HCT116 (cell line): Measurements from ENCODE around the gene MRPL41. TPM values are rescaled to one million over a fixed set of nuclear protein-coding genes. Genes with fewer than 3 reads are reported as not detected.

Experiments used
- ATAC-seq: fragments of 200-7000 bp; cut with Tn5 transposase; 2 replicates; pipeline ENCODE4 v1.9.1; 2020; ENCODE audit warnings: mild to moderate bottlenecking, moderate library complexity
- BruUV-seq: library from RNA; stranded (reverse); fragments of 400-500 nt; replicated peaks from 2 replicates; lab custom pipeline; 2021; lab: Mats Ljungman, UMichigan
- CTCF ChIA-PET: fragments of 300-600 bp; sonication (Branson Sonifier 250); formaldehyde crosslinking; loops from one replicate; lab custom pipeline; 2021; ENCODE audit warnings: antibody characterized with exemption; lab: Charles Lee
- POLR2A ChIA-PET: fragments of 300-600, 350-600 bp; sonication (Branson Sonifier 250); formaldehyde crosslinking; loops from one replicate; lab custom pipeline; 2021; ENCODE audit warnings: antibody characterized with exemption; lab: Charles Lee
- RAD21 ChIA-PET, 2 experiments: fragments of 300-600 bp; sonication (Branson Sonifier 250); formaldehyde crosslinking; loops; one replicate each; lab custom pipeline; 2023; ENCODE audit warnings: low total read pairs in 2 of 2; ENCODE audit not compliant: uncharacterized antibody in 2 of 2, unreplicated experiment in 2 of 2, low non-redundant PET in 1 of 2; lab: Charles Lee
- DNase-seq: peaks from one replicate; pipeline ENCODE4 v3.0.0-alpha.2; 2010; ENCODE audit warnings: low read depth, low spot score
- H2AFZ ChIP-seq: fragments of 200-600 bp; shearing (Covaris generic), sonication (generic); 2 replicates; pipeline ENCODE4 v1.6.1; 2017; ENCODE audit warnings: low read depth, mixed run types, mixed read lengths, antibody characterized with exemption, low read length; ENCODE audit not compliant: poor library complexity, severe bottlenecking
- H3K27ac ChIP-seq: 2 replicates; pipeline ENCODE4 v1.5.1; 2012; ENCODE audit warnings: low read depth, low read length
- H3K27me3 ChIP-seq: fragments of 200-600 bp; sonication (generic); 2 replicates; pipeline ENCODE4 v1.6.1; 2016; ENCODE audit warnings: mixed run types, low read length, mixed read lengths; ENCODE audit not compliant: insufficient read depth
- H3K36me3 ChIP-seq, 2 experiments: fragments of 200-500 bp in 1 of 2; fragments of 200-600 bp in 1 of 2; sonication (Bioruptor generic) in 1 of 2; sonication (generic) in 1 of 2; 2 replicates each; pipeline versions ENCODE4 v1.5.1 to v1.6.1; 2014 to 2016; ENCODE audit warnings: low read length in 2 of 2, inconsistent platforms in 1 of 2, mixed read lengths in 1 of 2, mixed run types in 1 of 2; ENCODE audit not compliant: insufficient read depth in 2 of 2, control insufficient read depth in 1 of 2
- H3K4me1 ChIP-seq, 2 experiments: fragments of 200-600 bp in 1 of 2; sonication (generic) in 1 of 2; 2 replicates each; pipeline versions ENCODE4 v1.5.1 to v1.6.1; 2012 to 2017; ENCODE audit warnings: low read length in 2 of 2, inconsistent platforms in 1 of 2, mild to moderate bottlenecking in 1 of 2, mixed read lengths in 1 of 2, mixed run types in 1 of 2, moderate library complexity in 1 of 2; ENCODE audit not compliant: insufficient read depth in 2 of 2, control insufficient read depth in 1 of 2
- H3K4me2 ChIP-seq: fragments of 200-600 bp; sonication (generic); 2 replicates; pipeline ENCODE4 v1.6.1; 2017; ENCODE audit warnings: mixed run types, low read length, mixed read lengths
- H3K4me3 ChIP-seq, 2 experiments: fragments of 200-600 bp in 1 of 2; sonication (generic) in 1 of 2; replicated peaks in 1 of 2; 2 replicates each; pipeline ENCODE4 v1.5.1; 2011 to 2016; ENCODE audit warnings: low read length in 2 of 2, control low read depth in 1 of 2, low read depth in 1 of 2, mild to moderate bottlenecking in 1 of 2, mixed read lengths in 1 of 2, mixed run types in 1 of 2
- H3K79me2 ChIP-seq: fragments of 200-600 bp; sonication (generic); 2 replicates; pipeline ENCODE4 v1.6.1; 2017; ENCODE audit warnings: mild to moderate bottlenecking, mixed run types, low read length, moderate library complexity, mixed read lengths; ENCODE audit not compliant: insufficient read depth
- H3K9ac ChIP-seq: fragments of 200-600 bp; sonication (generic); 2 replicates; pipeline ENCODE4 v1.6.1; 2016; ENCODE audit warnings: low read length, mixed read lengths
- H3K9me2 ChIP-seq: fragments of 200-600 bp; sonication (generic), shearing (Covaris generic); 2 replicates; pipeline ENCODE4 v1.6.1; 2017; ENCODE audit warnings: mixed run types, mild to moderate bottlenecking, moderate library complexity; ENCODE audit not compliant: insufficient read depth
- H3K9me3 ChIP-seq, 2 experiments: fragments of 200-500 bp in 1 of 2; fragments of 200-600 bp in 1 of 2; sonication (Bioruptor generic) in 1 of 2; sonication (generic) in 1 of 2; 2 replicates each; pipeline ENCODE4 v1.6.1; 2014 to 2017; ENCODE audit warnings: low read length in 2 of 2, mixed read lengths in 2 of 2, inconsistent platforms in 1 of 2, low read depth in 1 of 2, mild to moderate bottlenecking in 1 of 2, mixed run types in 1 of 2, moderate library complexity in 1 of 2; ENCODE audit not compliant: control insufficient read depth in 1 of 2, insufficient read depth in 1 of 2
- H4K20me1 ChIP-seq: fragments of 200-600 bp; sonication (generic), shearing (Covaris generic); 2 replicates; pipeline ENCODE4 v1.6.1; 2017; ENCODE audit warnings: mixed run types, mild to moderate bottlenecking, moderate library complexity; ENCODE audit not compliant: insufficient read depth
- CBX3 ChIP-seq: IDR thresholded peaks from 2 replicates; pipeline ENCODE4 v1.6.1; 2012; ENCODE audit warnings: low read depth
- CEBPB ChIP-seq: IDR thresholded peaks from 2 replicates; pipeline ENCODE4 v1.6.1; 2012; ENCODE audit warnings: low read depth
- CTCF ChIP-seq, 3 experiments: fragments of 200-600 bp in 1 of 3; sonication (generic) in 1 of 3; IDR thresholded peaks in 2 of 3; conservative IDR thresholded peaks in 1 of 3; 2 replicates each; pipeline ENCODE4 v1.5.1; 2012 to 2017; ENCODE audit warnings: low read depth in 2 of 3, low read length in 2 of 3, antibody characterized with exemption in 1 of 3, borderline replicate concordance in 1 of 3, control low read depth in 1 of 3, mild to moderate bottlenecking in 1 of 3, mixed read lengths in 1 of 3, mixed run types in 1 of 3, moderate library complexity in 1 of 3; ENCODE audit not compliant: insufficient read depth in 1 of 3
- EGR1 ChIP-seq: IDR thresholded peaks from 2 replicates; pipeline ENCODE4 v1.6.1; 2012; ENCODE audit warnings: low read depth
- ELF1 ChIP-seq: IDR thresholded peaks from 2 replicates; pipeline ENCODE4 v1.6.1; 2012; ENCODE audit warnings: low read depth, borderline replicate concordance
- EZH2 ChIP-seq: fragments of 200-600 bp; sonication (generic); IDR thresholded peaks from 2 replicates; pipeline ENCODE4 v1.6.1; 2017; ENCODE audit warnings: antibody characterized with exemption, mixed run types
- EZH2phosphoT487 ChIP-seq: fragments of 200-600 bp; IDR thresholded peaks from 2 replicates; pipeline ENCODE4 v1.6.1; 2018; ENCODE audit warnings: antibody characterized with exemption, borderline replicate concordance
- FOSL1 ChIP-seq: IDR thresholded peaks from 2 replicates; pipeline ENCODE4 v1.6.1; 2012; ENCODE audit warnings: low read depth
- JUND ChIP-seq: IDR thresholded peaks from 2 replicates; pipeline ENCODE4 v1.6.1; 2012
- MAX ChIP-seq: IDR thresholded peaks from 2 replicates; pipeline ENCODE4 v1.6.1; 2012
- POLR2A ChIP-seq: IDR thresholded peaks from 2 replicates; pipeline ENCODE4 v1.7.0; 2011; ENCODE audit warnings: borderline replicate concordance; ENCODE audit not compliant: insufficient read depth, insufficient read length; ENCODE audit errors: extremely low read depth
- POLR2AphosphoS5 ChIP-seq: IDR thresholded peaks from 2 replicates; pipeline ENCODE4 v1.6.1; 2011; ENCODE audit warnings: mild to moderate bottlenecking, low read depth, low read length, moderate library complexity
- RAD21 ChIP-seq: IDR thresholded peaks from 2 replicates; pipeline ENCODE4 v1.6.1; 2012; ENCODE audit warnings: low read depth, mild to moderate bottlenecking
- REST ChIP-seq: IDR thresholded peaks from 2 replicates; pipeline ENCODE4 v1.6.1; 2012; ENCODE audit warnings: low read depth
- SIN3A ChIP-seq: IDR thresholded peaks from 2 replicates; pipeline ENCODE4 v1.6.1; 2012; ENCODE audit warnings: low read depth
- SP1 ChIP-seq: IDR thresholded peaks from 2 replicates; pipeline ENCODE4 v1.6.1; 2012; ENCODE audit warnings: low read depth
- SRF ChIP-seq: IDR thresholded peaks from 2 replicates; pipeline ENCODE4 v1.6.1; 2012; ENCODE audit warnings: low read depth
- TCF7L2 ChIP-seq: IDR thresholded peaks from 2 replicates; pipeline ENCODE4 v1.7.0; 2011; ENCODE audit warnings: borderline replicate concordance, inconsistent platforms; ENCODE audit not compliant: insufficient read depth, insufficient read length; ENCODE audit errors: extremely low read depth
- ZBTB33 ChIP-seq: IDR thresholded peaks from 2 replicates; pipeline ENCODE4 v1.6.1; 2011; ENCODE audit warnings: mild to moderate bottlenecking, low read length, moderate library complexity; ENCODE audit not compliant: insufficient replicate concordance; ENCODE audit errors: extremely low read depth
- ZNF274 ChIP-seq: fragments of 200-500 bp; sonication (Bioruptor generic); IDR thresholded peaks from 2 replicates; pipeline ENCODE4 v1.6.1; 2014; ENCODE audit warnings: mild to moderate bottlenecking, low read depth, low read length, inconsistent platforms
- intact Hi-C: fragments of 100-400 bp; cut with micrococcal nuclease; formaldehyde crosslinking; loops from 2 replicates; pipeline ENCODE4 v1.10.0; 2022
- total RNA-seq: library from RNA; stranded (reverse); gene quantifications from one replicate; pipeline ENCODE4 v1.2.1, GENCODE V29; 2021; ENCODE audit not compliant: unreplicated experiment

The MRPL41 gene
- total RNA-seq, 1 experiment from 2014 or later: 69.5 TPM

GRCh38 chr9:137550231-137550621, 1.5 kb upstream of the MRPL41 start, which contains the start of gene PNPLA7:
Gene PNPLA7 (minus strand): TSS chr9:137550402. CDS start chr9:137550197, 205 bp downstream.
- no peaks in the 10 kb centered on the region for H3K27me3 ChIP-seq
- ChIA-PET CTCF (no interaction called here), POLR2A (no interaction called here), RAD21 (no interaction called here)
- H4K20me1 ChIP-seq: peaks cover 5% of the 10 kb centered on the region; the same call in 1 of the 2 replicates
- intact Hi-C loops: no loop called here
- peaks cover 16% of the 10 kb centered on the region for H3K79me2 ChIP-seq
- H3K27ac ChIP-seq: peak within 1 kb of the TSS; percentile 87
- peak within 1 kb of the TSS; percentile 82 for H3K4me2 ChIP-seq
- H3K4me3 ChIP-seq: peak within 1 kb of the TSS; percentile 51 to 63
- no peak within 1 kb of the TSS for H2AFZ ChIP-seq
- peaks cover 0 to 11% of the 10 kb centered on the region in 2 experiments; a peak in 3 of 4 replicates for H3K9me3 ChIP-seq
- H3K4me1 ChIP-seq: peaks cover 11 to 22% of the 10 kb centered on the region in 2 experiments
- peak; percentile 49 for DNase-seq
- no peaks in the 10 kb centered on the region for H3K9me2 ChIP-seq
- TF ChIP-seq CEBPB (no peak), EZH2phosphoT487 (no peak), EGR1 (no peak), JUND (no peak), POLR2AphosphoS5 (peak; percentile 38; the same call in 1 of the 2 replicates), POLR2A (no peak), TCF7L2 (peak; percentile 14), ZNF274 (no peak), MAX (peak; percentile 92), CBX3 (no peak), SP1 (no peak), REST (no peak), SRF (no peak), SIN3A (no peak; the same call in 1 of the 2 replicates), EZH2 (no peak), CTCF (IDR thresholded peaks at IDR 0.05 in 2 of 3, conservative IDR thresholded peaks at IDR 0.05 in 1 of 3; ENCODE audit: borderline replicate concordance in 1 of 3, insufficient read depth in 1 of 3, low read depth in 2 of 3, low read length in 2 of 3) (no peak), ZBTB33 (no peak), RAD21 (no peak), ELF1 (no peak; the same call in 1 of the 2 replicates), FOSL1 (no peak)
- H3K9ac ChIP-seq: peak within 1 kb of the TSS; percentile 62
- peaks cover 10% of the 10 kb centered on the region in 2 experiments; a peak in 3 of 4 replicates for H3K36me3 ChIP-seq
- BruUV-seq: no TSS peak
- peak; percentile 59 for ATAC-seq
